ENCODE measurements around the gene PSMG1.
A peak's percentile ranks its signal among the peaks of the same experiment; 100 is the strongest.

Gene PSMG1

GRCh38 chr21:39126486-39126806, 56.8 kb downstream of the PSMG1 start:
- no peak overlapping the region for H3K4me3 Mint-ChIP-seq
- DNase-seq (ENCODE audit: low spot score in 2 of 2) (no peak), ATAC-seq (no peak)
- H3K36me3 Mint-ChIP-seq, result no peaks in the 10 kb centered on the region
- no peak overlapping the region for H3K27ac Mint-ChIP-seq
- H3K4me1 Mint-ChIP-seq, result peaks cover 10% of the 10 kb centered on the region
- peaks cover 3% of the 10 kb centered on the region for H3K9me3 Mint-ChIP-seq

GRCh38 chr21:39125752-39126485, 57.3 kb downstream of the PSMG1 start:
- no peak overlapping the region for H3K27ac Mint-ChIP-seq
- ATAC-seq, result peak; percentile 45
- H3K36me3 Mint-ChIP-seq, result no peaks in the 10 kb centered on the region
- peaks cover 10% of the 10 kb centered on the region for H3K4me1 Mint-ChIP-seq
- H3K9me3 Mint-ChIP-seq, result peaks cover 3% of the 10 kb centered on the region
- no peak overlapping the region for H3K4me3 Mint-ChIP-seq
- no peak for DNase-seq (ENCODE audit: low spot score in 2 of 2)
